Cerebellar cortex (tissue), 1 donor: Measurements from ENCODE around the gene ACBD6.
"Not testable (repeated sequence)": the region's sequence is repeated elsewhere in the genome, so short reads cannot be mapped to it uniquely, and the experiment has no call there.

Experiments
- DNase-seq: peaks from one replicate; pipeline ENCODE4 v3.0.0-alpha.2; 2015; ENCODE audit warnings: low spot score

The ACBD6 gene

DNA sequence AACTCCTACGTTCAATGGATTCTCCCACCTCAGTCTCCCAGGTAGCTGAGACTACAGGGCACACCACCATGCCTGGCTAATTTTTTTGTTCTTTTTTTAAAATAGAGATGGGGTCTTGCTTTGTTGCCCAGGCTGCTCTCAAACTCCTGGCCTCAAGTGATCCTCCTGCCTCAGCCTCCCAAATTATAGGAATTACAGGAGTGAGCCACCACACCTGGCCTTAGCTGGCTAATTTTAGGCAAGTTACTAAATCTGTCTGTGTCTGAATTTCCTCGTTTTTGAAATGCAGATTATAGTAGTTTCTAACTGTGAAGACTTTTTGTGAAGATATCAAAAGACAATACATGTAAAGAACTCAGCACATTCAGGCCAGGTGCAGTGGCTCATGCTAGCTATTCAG is 13.7 kb downstream of the ACBD6 start:
- DNase-seq: no peak

DNA sequence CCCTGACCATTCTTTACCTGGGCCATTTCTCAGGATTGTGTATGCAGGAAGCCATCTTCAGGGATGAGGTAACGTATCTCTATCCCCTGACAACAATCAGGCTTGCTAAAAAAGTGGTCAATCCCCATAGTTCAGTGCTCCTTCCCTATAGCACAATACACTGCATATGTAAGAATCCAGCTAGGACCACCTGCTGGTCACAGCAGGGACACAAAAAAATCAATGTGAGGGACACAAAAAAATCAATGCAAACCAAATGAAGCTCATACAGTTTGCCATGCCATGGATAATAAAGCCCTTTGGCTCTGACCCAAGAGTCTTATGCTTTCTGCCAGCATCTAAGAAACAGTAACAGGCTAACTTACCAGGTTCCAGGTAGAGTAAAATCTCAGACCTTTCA is 16.3 kb downstream of the ACBD6 start:
- DNase-seq: no peak

DNA sequence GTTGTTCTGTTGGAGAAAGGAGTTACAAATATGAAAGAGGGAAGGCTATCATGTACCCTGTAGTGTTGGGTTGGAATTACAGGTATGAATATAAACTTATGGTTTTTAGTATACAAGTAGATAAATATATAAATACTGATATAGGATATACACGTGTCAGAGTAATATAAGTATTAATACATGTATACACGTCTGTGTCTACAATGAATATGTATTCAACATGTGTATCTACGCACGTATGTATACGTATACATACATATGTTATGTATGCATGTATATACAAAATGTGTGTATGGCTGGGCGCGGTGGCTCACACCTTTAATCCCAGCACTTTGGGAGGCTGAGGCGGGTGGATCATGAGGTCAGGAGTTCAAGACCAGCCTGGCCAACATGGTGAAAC is 17.9 kb downstream of the ACBD6 start:
- DNase-seq: no peak

DNA sequence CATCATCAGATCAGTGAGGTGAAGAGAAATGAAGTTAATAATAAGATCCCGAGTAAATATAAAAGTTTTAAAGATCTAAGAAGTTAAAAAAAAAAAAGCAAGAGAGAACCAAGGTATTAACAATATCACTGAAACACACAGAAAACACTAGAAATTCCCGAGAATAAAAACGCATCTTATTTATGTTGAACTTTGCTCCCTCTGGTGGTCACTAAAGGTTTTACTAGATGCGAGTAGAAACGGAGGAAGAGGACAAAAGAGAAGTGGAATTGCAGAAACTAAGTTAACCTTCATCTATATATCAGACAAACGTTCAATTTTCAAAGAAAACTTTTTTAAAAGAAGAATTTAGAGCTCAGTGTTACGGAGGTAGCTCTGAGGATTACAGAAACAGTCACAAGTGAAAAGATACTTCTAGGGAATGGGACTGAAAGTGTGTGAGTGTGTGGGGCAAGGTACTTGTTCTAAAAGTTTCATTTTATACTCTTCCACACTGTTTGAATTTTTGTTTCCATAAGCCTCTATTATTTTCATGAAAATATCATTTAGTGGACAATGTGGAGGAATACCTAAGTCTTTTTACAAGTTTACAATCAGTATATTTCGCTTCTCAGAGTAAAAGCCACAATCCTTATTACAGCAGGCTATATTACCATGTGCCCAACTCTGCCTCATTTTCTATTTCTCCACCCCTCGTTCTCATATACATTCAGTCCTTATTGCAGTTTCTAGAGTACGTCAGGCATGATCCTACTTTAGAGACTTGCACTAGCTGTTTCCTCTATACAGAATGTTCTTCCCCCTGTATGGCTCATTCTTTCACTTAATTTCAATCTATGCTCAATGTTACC is 19.7 kb downstream of the ACBD6 start:
- DNase-seq: peak; percentile 80

DNA sequence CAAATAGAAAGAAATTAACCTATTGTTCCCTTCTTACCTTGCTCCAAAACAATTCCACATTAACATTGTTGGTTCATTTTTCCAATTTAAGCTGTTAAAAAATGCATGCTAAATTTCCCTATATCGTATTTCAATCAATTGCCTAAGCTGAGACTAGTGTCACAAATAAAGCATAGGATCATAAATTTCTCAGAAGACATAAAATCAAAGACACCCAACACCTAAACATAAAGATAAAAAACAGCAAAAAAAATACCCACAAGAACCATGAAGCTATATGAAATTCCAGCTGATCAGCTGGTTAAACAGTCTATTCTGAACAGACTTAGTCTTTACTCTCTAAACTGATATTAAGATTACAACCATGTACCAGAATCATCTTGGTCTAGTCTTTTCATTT is 32.3 kb downstream of the ACBD6 start:
- no peak for DNase-seq

DNA sequence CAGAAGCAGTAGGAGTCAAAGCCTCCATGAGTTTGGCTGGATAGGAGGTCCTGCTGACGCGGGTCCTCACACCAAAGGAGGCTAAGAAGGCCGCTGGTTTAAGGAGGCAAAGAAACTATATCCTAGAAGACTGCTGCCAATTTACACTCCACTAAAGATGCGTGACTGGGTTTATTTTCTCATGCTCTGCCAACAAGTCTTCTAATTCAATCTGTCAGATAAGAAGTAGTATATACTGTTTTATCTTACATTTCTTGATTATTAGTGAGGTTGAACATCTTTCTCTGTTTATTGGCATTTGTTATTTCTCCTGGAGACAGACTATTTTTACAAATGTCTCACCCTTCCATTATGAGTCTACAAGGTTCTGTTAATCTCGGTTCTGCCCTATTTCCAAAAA is 34.1 kb downstream of the ACBD6 start:
- no peak for DNase-seq

DNA sequence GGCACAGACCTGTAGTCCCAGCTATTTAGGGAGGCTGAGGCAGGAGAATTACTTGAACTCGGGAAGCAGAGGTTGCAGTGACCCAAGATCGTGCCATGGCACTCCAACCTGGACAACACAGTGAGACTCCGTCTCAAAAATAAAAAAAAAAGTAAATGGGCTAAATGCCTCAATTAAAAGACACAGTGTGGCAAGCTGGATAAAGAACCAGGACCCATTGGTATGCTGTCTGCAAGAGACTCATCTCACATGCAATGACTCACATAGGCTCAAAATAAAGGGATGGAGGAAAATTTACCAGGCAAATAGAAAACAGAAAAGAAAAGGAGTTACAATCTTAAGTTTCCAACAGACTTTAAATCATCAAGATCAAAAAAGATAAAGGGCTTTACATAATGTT is 40.3 kb downstream of the ACBD6 start:
- no peak for DNase-seq

DNA sequence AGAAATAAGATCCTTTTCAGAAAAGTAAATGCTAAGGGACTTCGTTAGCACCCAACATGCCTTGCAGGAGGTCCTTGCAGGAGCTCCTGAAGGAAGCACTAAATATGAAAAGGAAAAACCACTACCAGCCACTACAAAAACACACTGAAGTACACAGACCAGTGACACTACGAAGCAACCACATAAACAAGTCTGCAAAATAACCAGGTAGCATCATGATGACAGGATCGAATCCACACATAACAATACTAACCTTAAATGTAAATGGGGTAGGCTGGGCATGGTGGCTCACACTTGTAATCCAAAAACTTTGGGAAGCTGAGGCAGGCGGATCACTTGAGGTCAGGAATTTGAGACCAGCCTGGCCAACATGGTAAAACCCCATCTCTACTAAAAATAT is 40.7 kb downstream of the ACBD6 start:
- not testable (repeated sequence) for DNase-seq

DNA sequence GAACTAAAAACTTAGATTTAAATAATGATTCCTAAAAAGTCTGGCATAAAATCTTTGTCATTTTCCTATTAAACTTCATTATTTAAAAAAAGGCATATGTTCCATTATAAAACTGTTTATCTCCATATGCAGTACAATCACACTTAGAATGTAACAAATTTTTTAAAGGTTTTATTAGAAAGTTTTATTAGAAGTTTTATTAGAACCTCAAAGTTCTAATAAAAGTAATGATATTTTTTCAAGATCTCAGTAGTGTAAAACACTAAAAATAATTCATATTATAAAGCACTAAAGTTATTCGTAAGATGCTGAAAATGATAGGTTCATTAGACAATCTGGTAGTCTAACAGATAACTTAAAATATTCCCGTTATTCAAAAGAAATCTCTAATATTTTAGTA is 43.6 kb downstream of the ACBD6 start:
- no peak for DNase-seq

DNA sequence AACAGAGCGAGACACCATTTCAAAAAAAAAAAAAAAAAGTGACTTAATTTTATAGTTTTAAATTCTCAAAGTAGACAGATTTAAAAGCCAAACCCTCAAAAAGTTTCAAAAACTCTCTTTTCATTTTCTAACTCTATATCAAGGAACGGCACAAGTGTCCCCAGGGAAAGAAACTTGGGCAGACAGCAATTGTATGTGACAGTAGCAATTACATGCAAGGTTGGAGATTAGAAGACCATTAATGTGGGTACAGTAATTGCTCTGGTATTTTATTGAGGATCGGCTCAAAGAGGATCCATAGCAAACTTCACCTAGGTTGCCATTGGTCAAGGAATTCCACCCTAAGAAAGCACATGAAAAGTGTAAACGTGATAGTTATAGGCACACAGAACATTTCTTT is 46.2 kb downstream of the ACBD6 start:
- DNase-seq: no peak

DNA sequence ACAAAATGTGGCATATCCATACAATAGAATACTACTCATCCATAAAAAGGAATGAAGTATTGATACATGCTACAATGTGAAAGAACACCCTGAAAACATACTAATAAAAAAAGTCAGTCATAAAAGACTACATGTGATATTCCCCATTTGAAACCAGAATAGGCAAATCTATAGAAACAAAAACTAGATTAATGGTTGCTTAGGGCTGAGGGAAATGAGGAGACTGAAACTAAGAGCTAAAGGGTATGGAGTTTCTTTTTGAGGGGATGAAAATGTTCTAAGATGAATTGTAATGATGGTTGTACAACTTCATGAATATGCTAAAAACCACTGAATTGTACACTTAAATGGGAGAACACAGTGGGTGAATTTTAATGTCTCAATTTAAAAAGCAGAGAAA is 50.9 kb downstream of the ACBD6 start:
- DNase-seq: no peak

DNA sequence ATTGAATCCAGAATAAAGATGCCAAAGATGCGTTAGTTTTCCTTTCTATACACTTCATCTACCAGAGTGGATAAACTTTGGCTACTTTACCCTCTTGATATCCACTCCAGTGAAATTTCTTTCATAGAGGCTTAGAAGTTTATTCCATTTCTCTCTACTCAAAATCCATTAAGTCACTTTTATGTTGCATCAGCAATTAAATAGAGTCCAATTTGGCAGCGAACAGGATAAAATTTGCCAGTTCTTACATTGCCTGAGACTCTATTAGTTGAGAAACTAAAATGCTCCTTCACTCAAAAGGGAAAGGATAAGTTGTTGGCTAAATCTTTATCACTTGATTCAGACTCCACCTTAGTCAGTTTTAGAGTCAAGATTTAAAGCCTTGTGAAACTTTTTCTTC is 57.9 kb downstream of the ACBD6 start:
- no peak for DNase-seq

DNA sequence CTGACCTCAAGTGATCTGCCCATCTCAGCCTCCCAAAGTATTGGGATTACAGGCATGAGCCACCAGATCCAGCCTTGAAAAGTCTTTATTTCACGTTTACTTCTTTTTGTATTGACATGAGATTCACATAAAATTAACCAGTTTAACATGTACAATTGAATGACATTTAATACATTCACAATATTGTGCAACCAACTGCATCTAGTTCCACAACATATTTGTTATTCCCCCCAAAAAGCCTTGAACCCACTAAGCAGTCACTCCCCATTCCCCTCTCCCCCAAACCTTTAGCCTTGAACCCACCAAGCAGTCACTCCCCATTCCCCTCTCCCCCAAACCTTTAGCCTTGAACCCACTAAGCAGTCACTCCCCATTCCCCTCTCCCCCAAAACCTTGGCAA is 62.0 kb downstream of the ACBD6 start:
- no peak for DNase-seq

DNA sequence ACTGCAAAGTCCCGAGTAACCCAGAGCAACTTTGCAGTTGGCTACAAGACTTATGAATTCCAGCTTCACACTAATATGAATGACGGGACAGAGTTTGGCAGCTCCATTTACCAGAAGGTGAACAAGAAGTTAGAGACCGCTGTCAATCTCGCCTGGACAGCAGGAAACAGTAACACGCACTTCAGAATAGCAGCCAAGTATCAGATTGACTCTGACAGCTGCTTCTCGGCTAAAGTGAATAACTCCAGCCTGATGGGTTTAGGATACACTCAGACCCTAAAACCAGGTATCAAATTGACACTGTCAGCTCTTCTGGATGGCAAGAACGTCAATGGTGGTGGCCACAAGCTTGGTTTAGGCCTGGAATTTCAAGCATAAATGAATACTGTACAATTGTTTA is 66.8 kb downstream of the ACBD6 start:
- no peak for DNase-seq

DNA sequence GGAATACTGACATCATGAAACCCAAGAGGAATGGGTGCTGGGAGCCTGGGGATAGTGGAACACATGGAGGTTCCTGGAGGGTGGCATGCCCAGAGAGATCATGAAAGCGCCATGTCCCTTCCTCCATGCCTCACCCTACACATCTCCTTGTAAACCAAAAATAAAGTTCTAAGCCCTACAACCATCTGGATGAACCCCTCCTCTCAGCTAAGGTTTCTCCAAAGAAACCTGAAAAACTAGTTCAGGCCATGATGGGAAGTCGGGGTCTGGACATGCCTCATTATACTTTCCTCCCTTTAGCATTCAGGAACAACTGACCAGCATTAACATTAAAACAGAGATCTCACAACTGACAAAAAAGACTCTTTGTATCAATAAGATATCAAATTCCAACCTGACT is 68.5 kb downstream of the ACBD6 start:
- DNase-seq: no peak

DNA sequence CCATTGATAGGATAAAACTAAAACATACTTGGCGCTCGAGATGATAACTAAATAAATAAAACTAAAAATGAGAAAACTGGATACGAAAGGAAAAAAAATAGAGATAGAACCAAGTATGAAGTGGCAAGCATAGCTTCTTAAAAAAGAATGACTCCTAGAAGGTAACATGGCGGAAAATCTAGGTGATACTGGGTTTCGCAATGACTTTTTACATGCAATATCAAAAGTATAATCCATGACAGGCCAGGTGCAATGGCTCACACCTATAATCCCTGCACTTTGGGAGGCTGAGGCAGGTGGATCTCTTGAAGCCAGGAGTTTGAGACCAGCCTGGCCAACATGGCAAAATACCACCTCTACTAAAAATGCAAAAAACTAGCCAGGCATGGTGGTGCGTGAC is 70.7 kb downstream of the ACBD6 start:
- no peak for DNase-seq

DNA sequence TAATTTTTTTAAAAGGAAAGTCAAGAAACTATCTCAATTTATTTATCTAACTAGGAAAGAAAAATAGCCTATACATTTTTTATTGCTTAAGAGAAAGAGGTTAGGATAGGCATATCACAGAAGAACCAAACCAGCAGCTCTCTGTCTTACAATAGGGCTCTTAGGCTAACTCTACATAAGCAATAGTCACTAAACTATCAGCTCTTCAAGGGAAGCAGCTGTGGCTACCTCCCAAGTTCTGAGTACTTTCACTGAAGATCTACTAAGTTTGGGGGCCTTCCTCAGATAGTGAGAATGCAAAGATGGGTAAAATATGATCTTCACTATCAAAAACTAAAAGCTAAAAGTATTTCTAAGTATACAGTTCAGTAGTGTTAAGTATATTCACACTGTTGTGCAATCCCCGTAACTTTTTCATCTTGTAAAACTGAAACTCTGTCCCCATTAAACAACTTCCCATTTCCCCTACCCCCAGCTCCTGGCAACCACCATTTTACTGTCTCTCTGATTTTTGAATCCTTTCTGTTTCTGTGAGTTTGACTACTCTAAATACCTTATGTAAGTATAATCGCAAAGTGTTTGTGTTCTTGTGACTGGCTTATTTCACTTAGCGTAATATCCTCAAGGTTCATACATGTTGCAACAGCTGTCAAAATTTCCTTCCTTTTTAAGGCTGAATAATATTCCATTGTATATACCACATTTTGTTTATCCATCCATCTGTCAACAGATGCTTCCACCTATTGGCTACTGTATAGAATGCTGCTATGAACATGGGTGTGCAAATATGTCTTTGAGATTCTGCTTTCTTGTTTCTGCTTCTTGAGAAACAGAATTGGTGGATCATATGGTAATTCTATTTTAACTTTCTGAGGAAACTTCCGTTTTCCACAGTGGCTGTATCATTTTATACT is 73.3 kb downstream of the ACBD6 start:
- DNase-seq: no peak

DNA sequence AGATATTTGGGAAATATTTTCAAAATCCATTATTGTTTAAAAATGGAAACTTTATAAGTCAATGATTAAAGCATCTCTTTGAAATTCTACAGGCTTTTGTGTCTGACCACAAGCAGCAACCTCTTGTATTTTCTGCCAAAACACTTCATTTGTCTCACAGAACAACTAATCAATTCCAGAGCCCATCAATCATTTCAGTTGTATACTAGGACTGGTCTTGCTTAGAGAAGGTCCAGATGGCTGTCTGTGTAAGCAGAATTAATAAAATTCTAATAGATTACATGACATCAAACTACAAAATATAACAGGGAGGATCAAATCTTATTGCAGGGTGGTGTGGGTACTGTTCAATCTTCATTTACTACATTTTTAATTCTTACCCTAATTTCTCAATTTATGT is 76.4 kb downstream of the ACBD6 start:
- DNase-seq: no peak

DNA sequence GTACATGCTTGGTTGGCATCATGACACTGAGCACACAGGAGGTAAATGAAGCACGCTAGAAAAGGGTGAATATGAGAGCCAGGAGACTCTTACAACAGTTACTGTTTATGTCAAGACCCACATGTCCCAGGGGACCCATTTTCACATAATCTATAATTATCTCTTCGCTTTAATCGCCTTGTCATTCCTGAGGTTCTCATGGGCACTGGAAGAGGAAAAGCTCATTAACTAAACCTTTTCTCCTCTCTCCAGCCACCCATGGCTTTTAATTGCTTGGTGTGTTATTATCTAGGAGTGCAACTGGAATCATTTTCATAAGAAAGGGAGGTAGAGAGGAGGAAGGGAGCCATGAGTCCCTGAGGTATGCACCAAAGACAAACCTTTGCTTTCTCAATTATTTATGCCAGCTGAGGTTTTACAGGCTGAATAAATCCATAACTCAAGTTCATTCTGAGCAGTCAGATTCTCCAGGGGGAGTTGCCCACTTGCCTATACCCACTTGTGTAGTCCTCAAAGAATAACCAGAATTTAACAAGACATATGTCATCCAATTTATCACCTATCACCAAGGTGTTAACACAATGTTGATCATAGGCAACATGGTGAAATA is 77.4 kb downstream of the ACBD6 start:
- DNase-seq: no peak

DNA sequence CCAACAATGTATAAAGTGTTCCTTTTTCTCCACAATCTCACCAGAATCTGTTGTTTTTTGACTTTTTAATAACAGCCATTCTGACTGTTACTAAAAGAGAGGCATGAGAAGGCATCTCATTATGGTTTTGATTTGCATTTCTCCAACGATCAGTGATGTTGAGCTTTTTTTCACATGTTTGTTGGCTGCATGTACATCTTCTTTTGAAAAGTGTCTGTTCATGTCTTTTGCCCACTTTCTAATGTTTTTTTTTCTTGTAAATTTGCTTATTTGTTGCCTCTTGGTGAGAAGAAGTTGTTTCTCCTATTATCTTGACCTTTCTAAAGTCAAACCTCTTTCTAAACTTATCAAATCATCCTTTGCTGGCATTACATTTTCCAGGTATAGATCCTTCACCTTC is 80.8 kb downstream of the ACBD6 start:
- DNase-seq: no peak

DNA sequence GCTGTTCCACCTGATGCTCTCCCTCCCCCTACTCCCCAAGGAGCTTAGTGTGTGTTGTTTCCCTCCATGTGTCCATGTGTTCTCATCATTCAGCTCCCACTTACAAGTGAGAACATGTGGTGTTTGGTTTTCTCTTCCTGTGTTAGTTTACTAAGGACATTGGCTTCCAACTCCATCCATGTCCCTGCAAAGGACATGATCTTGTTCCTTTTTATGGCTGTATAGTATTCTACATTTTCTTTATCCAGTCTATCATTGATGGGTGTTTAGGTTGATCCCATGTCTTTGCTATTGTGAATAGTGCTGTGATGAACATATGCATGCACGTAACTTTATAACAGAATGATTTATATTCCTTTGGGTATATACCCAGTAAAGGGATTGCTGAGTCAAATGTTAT is 81.2 kb downstream of the ACBD6 start:
- DNase-seq: not testable (repeated sequence)

DNA sequence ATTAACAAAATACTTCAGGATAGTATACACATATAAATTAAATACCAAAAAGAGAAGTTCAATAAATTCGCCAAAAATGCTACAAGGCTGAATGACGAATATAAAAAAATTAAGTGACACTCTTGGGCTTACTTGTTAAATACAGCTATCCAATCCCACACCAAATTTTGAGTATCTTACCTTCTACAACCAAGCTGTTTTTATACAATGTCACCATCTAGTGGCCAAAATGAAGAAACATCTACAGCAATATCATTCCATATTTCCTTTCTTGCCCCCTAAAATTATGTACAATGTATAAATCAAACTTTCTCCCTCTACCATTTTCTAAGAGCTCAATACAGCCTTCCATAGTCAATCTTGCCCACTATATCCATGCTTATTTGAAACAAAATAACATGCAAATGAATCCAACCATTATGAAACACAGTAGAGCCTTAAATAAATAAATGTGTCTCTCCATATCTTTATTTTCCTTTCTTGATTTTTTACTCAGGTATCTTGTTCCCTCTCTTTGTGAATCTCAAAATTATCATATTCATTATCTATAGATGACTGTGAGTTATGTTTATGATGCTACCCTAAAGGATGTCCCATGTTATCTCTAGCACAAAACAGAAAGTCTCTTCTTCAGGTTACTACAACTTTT is 86.3 kb downstream of the ACBD6 start:
- DNase-seq: peak; percentile 49
